Activated B cell treated with CpG ODN at 0.5 μM for 24 hours (primary cell): Measurements from ENCODE around the gene SYNE1. TPM values are rescaled to one million over a fixed set of nuclear protein-coding genes. Genes with fewer than 3 reads are reported as not detected.
"Not testable (repeated sequence)": the region's sequence is repeated elsewhere in the genome, so short reads cannot be mapped to it uniquely, and the experiment has no call there.

ENCODE experiments used
- ATAC-seq: fragments of 200-7000 bp; cut with Tn5 transposase; one replicate; pipeline ENCODE4 v1.10.0; 2021; ENCODE audit warnings: low read depth, mild to moderate bottlenecking, moderate library complexity
- CTCF ChIA-PET: fragments of 350-600 bp; sonication (Branson Sonifier 250); formaldehyde crosslinking; loops from one replicate; lab custom pipeline; 2021; ENCODE audit warnings: antibody characterized with exemption; lab: Charles Lee
- POLR2A ChIA-PET: fragments of 350-600 bp; sonication (Branson Sonifier 250); formaldehyde crosslinking; loops from one replicate; lab custom pipeline; 2021; ENCODE audit warnings: antibody characterized with exemption; lab: Charles Lee
- DNase-seq: peaks from one replicate; pipeline ENCODE4 v3.0.0; 2022
- H3K27ac Mint-ChIP-seq: one replicate; pipeline ENCODE4 v1.8.0; 2020; ENCODE audit warnings: mixed read lengths
- H3K27me3 Mint-ChIP-seq: one replicate; pipeline ENCODE4 v1.8.0; 2021; ENCODE audit warnings: mixed read lengths
- H3K36me3 Mint-ChIP-seq: one replicate; pipeline ENCODE4 v1.8.0; 2021; ENCODE audit warnings: low read depth, mixed read lengths
- H3K4me1 Mint-ChIP-seq: one replicate; pipeline ENCODE4 v1.8.0; 2021; ENCODE audit warnings: mixed read lengths
- H3K4me3 Mint-ChIP-seq: one replicate; pipeline ENCODE4 v1.8.0; 2020; ENCODE audit warnings: mild to moderate bottlenecking, mixed read lengths
- H3K9me3 Mint-ChIP-seq: one replicate; pipeline ENCODE4 v1.8.0; 2020; ENCODE audit warnings: mixed read lengths
- CTCF ChIP-seq: fragments of 200-600 bp; IDR thresholded peaks from one replicate; pipeline ENCODE4 v1.8.0; 2022; ENCODE audit warnings: antibody characterized with exemption, mild to moderate bottlenecking
- intact Hi-C: fragments of 100-400 bp; cut with micrococcal nuclease; formaldehyde crosslinking; loops from one replicate; pipeline ENCODE4 v1.15.1; 2024
- total RNA-seq: library from RNA; stranded (reverse); gene quantifications from 2 replicates; pipeline ENCODE4 v1.2.3, GENCODE V29; 2022

The SYNE1 gene
- total RNA-seq, 1 donor from 2014 or later: 74.9 TPM

DNA sequence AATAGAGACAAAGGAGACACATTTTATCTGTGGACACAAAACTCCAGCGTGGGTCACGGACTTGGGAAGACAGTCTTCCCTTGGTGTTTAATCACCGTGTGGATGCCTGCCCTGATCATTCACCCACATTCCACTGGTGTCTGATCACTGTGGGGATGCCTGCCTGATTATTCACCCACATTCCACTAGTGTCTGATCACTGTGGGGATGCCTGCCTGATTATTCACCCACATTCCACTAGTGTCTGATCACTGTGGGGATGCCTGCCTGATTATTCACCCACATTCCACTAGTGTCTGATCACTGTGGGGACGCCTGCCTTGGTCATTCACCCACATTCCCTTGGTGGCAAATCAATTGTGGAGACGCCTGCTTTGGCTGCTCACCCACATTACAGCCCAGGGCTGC is 146.2 kb downstream of the SYNE1 start:
- H3K27ac Mint-ChIP-seq, intact Hi-C loops, POLR2A ChIA-PET, H3K9me3 Mint-ChIP-seq, H3K4me3 Mint-ChIP-seq, H3K4me1 Mint-ChIP-seq, CTCF ChIA-PET, ATAC-seq, DNase-seq, H3K27me3 Mint-ChIP-seq, H3K36me3 Mint-ChIP-seq: not testable (repeated sequence)

DNA sequence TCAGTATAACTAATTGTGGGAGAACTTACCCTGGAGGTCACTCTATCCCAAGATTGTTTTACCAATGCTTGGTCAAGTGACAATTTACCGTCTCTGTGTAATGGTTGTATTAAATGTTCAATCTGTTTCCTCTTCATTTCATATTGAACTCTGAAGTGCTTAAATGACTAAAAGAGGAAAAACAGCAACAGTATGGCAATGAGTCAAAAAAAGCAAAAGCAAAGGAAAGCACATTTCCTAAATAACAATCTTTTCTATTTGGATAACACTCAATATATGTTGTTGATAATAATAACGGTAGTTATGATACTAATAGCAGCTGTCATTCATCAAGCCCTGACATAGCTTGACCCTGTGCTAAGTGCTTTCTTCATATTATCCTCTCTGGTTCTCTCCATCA is 152.4 kb downstream of the SYNE1 start:
- H3K27me3 Mint-ChIP-seq: no peaks in the 10 kb centered on the region
- intact Hi-C loops: no loop called here
- H3K9me3 Mint-ChIP-seq: no peaks in the 10 kb centered on the region
- no peaks in the 10 kb centered on the region for H3K4me1 Mint-ChIP-seq
- H3K27ac Mint-ChIP-seq: no peak overlapping the region
- no peak for TF ChIP-seq CTCF
- ATAC-seq: no peak
- no peak overlapping the region for H3K4me3 Mint-ChIP-seq
- no peaks in the 10 kb centered on the region for H3K36me3 Mint-ChIP-seq
- DNase-seq: no peak
- ChIA-PET POLR2A (no interaction called here), CTCF (no interaction called here)

DNA sequence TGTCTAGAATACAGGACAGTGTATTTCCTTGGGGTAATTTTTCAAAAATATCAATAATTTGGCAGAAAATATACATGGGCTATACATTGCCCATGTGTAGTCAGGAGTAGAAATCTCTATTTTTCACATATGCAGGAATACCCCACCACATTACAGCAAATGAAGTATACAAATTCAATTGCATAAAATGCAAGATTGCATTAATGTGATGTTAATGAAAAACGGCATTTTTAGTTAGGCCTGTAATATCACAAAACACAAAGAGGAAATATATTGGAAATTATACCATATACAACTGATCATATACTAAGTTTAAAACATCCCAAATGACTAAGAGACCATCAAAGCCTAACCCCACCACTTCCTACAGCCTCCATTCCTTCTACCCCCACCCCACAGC is 154.9 kb downstream of the SYNE1 start:
- Mint-ChIP-seq H3K9me3 (no peaks in the 10 kb centered on the region), H3K4me3 (no peak overlapping the region), H3K27ac (no peak overlapping the region), H3K4me1 (no peaks in the 10 kb centered on the region), H3K36me3 (no peaks in the 10 kb centered on the region), H3K27me3 (no peaks in the 10 kb centered on the region)
- ATAC-seq (no peak), DNase-seq (no peak)
- no peak for TF ChIP-seq CTCF
- POLR2A ChIA-PET: no interaction called here
- CTCF ChIA-PET: no interaction called here
- intact Hi-C loops: no loop called here

- Mint-ChIP-seq H3K27ac (no peak overlapping the region), H3K36me3 (no peaks in the 10 kb centered on the region), H3K27me3 (no peaks in the 10 kb centered on the region), H3K4me3 (no peak overlapping the region), H3K9me3 (peaks cover 3% of the 10 kb centered on the region), H3K4me1 (no peaks in the 10 kb centered on the region)
- no peak for DNase-seq
- no peak for ATAC-seq
- POLR2A ChIA-PET: no interaction called here
- no peak for TF ChIP-seq CTCF
- CTCF ChIA-PET: no interaction called here
- intact Hi-C loops: no loop called here
Measured at GRCh38 chr6:152478377-152479010, 158.7 kb downstream of the SYNE1 start.

GRCh38 chr6:152474354-152474753 is 162.8 kb downstream of the SYNE1 start:
- POLR2A ChIA-PET: no interaction called here
- Mint-ChIP-seq H3K27me3 (peaks cover 2% of the 10 kb centered on the region), H3K4me1 (no peaks in the 10 kb centered on the region), H3K36me3 (no peaks in the 10 kb centered on the region), H3K9me3 (peaks cover 3% of the 10 kb centered on the region), H3K27ac (no peak overlapping the region), H3K4me3 (no peak overlapping the region)
- intact Hi-C loops: no loop called here
- TF ChIP-seq CTCF: no peak
- CTCF ChIA-PET: no interaction called here
- DNase-seq (no peak), ATAC-seq (no peak)

DNA sequence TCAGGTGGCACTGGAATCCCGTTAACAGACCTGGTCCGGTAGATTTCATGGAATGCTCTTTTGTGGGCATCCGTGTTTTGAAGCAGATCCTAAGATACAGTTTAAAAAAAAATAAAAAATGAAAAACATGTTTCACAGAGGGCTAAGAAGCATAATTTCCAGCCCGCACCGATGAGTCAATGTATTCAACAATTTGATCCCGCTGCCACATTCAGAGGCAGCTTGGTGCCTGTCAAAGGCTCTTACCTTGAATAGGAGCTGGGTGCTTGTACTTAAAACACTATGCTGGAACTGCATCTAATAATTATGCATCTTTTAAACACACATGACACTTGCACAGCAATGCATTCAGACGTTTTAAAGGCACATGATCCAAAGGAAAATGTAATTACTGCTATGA is 164.8 kb downstream of the SYNE1 start:
- CTCF ChIA-PET: no interaction called here
- H3K4me3 Mint-ChIP-seq: no peak overlapping the region
- no peak for TF ChIP-seq CTCF
- H3K9me3 Mint-ChIP-seq: peaks cover 3% of the 10 kb centered on the region
- H3K27me3 Mint-ChIP-seq: peaks cover 2% of the 10 kb centered on the region
- no peaks in the 10 kb centered on the region for H3K36me3 Mint-ChIP-seq
- intact Hi-C loops: no loop called here
- H3K27ac Mint-ChIP-seq: no peak overlapping the region
- POLR2A ChIA-PET: no interaction called here
- ATAC-seq (no peak), DNase-seq (no peak)
- no peaks in the 10 kb centered on the region for H3K4me1 Mint-ChIP-seq
